Right lobe of liver (tissue), 4 donors: ENCODE results near the gene TLNRD1.
"Not testable (repeated sequence)": the region's sequence is repeated elsewhere in the genome, so short reads cannot be mapped to it uniquely, and the experiment has no call there.

Experiments
- CTCF ChIP-seq, 4 donors: fragments of 200-600 bp in 3 of 4; fragments of 450-650 bp in 1 of 4; IDR thresholded peaks; one replicate each; pipeline versions ENCODE4 v1.5.1 to v1.8.0; 2016 to 2022; ENCODE audit warnings: antibody characterized with exemption in 4 of 4, mild to moderate bottlenecking in 2 of 4
- POLR2A ChIP-seq: fragments of 450-650 bp; IDR thresholded peaks from one replicate; pipeline ENCODE4 v1.6.1; 2017; ENCODE audit warnings: antibody characterized with exemption, mild to moderate bottlenecking
- donor health status: DM: no; HTN: no; CAD: no.
- donor health status: DM: no; HTN: no; CAD: no.
- donor health status: DM: no; HTN: yes; CAD: no.

GRCh38 chr15:80955571-80956452, 44.9 kb upstream of the TLNRD1 start:
- not testable (repeated sequence) for TF ChIP-seq CTCF (IDR thresholded peaks at IDR 0.05); POLR2A
